K562 (cell line): ENCODE results near the gene NPNT. TPM values are rescaled to one million over a fixed set of nuclear protein-coding genes. Genes with fewer than 3 reads are reported as not detected.

Experiments used
- ATAC-seq: fragments of 200-7000 bp; cut with Tn5 transposase; 3 replicates; pipeline ENCODE4 v1.9.1; 2020; ENCODE audit warnings: moderate library complexity
- BruUV-seq: library from RNA; stranded (reverse); fragments of 400-500 nt; replicated peaks from 2 replicates; lab custom pipeline; 2021; lab: Mats Ljungman, UMichigan
- CTCF ChIA-PET: fragments of 300-600 bp; formaldehyde crosslinking; extraction: SDS; loops from one replicate; lab custom pipeline; 2021; ENCODE audit warnings: low intra/inter-chr PET ratio; lab: Yijun Ruan, JAX
- POLR2A ChIA-PET: fragments of 300-600, 350-650 bp; sonication (Branson Sonifier 250); formaldehyde crosslinking; extraction: SDS; loops from one replicate; lab custom pipeline; 2021; ENCODE audit warnings: antibody characterized with exemption, inconsistent platforms; lab: Yijun Ruan, JAX
- DNase-seq, 4 experiments: peaks; one replicate each; pipeline versions ENCODE4 v3.0.0 to v3.0.0-alpha.2; 2011 to 2018; ENCODE audit warnings: low spot score in 3 of 4, mixed read lengths in 3 of 4; ENCODE audit errors: extremely low read depth in 1 of 4
- FAIRE-seq: peaks from 2 replicates; lab custom pipeline; 2011; peaks lifted over from hg19 to GRCh38; lab: Jason Lieb, UNC
- H2AFZ ChIP-seq: 2 replicates; pipeline ENCODE4 v1.6.0; 2011; ENCODE audit warnings: low read depth, low read length, control low read depth, inconsistent platforms
- H3K27ac ChIP-seq: fragments of 200-600 bp; 3 replicates; pipeline ENCODE4 v1.8.0; 2011; ENCODE audit warnings: low read depth, mild to moderate bottlenecking, control low read depth, inconsistent platforms, low read length, moderate library complexity, mixed read lengths; ENCODE audit errors: extremely low read depth
- H3K27me3 ChIP-seq, 2 experiments: fragments of 300-600 bp in 1 of 2; 2 replicates in 1 of 2; 3 replicates in 1 of 2; pipeline versions ENCODE4 v1.6.0 to v1.8.0; 2011; ENCODE audit warnings: inconsistent platforms in 2 of 2, low read length in 2 of 2, mild to moderate bottlenecking in 1 of 2, mixed read lengths in 1 of 2, moderate library complexity in 1 of 2; ENCODE audit not compliant: control insufficient read depth in 2 of 2, insufficient read depth in 2 of 2
- H3K36me3 ChIP-seq: fragments of 300-600 bp; 3 replicates; pipeline ENCODE4 v1.8.0; 2011; ENCODE audit warnings: mild to moderate bottlenecking, low read length, inconsistent platforms; ENCODE audit not compliant: control insufficient read depth, insufficient read depth
- H3K4me1 ChIP-seq, 2 experiments: fragments of 200-600 bp in 1 of 2; replicated peaks in 1 of 2; 2 replicates in 1 of 2; 3 replicates in 1 of 2; pipeline versions ENCODE4 v1.5.1 to v1.8.0; 2011; ENCODE audit warnings: inconsistent platforms in 2 of 2, low read length in 2 of 2, mild to moderate bottlenecking in 1 of 2, mixed read lengths in 1 of 2, moderate library complexity in 1 of 2; ENCODE audit not compliant: control insufficient read depth in 2 of 2, insufficient read depth in 2 of 2
- H3K4me2 ChIP-seq: 2 replicates; pipeline ENCODE4 v1.6.1; 2011; ENCODE audit warnings: low read length, control low read depth, inconsistent platforms, mixed read lengths; ENCODE audit not compliant: insufficient read depth
- H3K4me3 ChIP-seq: fragments of 200-600 bp; sonication (generic), shearing (Covaris generic); 2 replicates; pipeline ENCODE4 v1.5.1; 2016; ENCODE audit warnings: control low read depth, inconsistent platforms
- H3K79me2 ChIP-seq: fragments of 200-600 bp; 3 replicates; pipeline ENCODE4 v1.8.0; 2011; ENCODE audit warnings: low read length, inconsistent platforms; ENCODE audit not compliant: control insufficient read depth, insufficient read depth
- H3K9ac ChIP-seq, 2 experiments: 2 replicates each; pipeline versions ENCODE4 v1.6.0 to v1.6.1; 2011; ENCODE audit warnings: low read depth in 2 of 2, low read length in 2 of 2, control low read depth in 1 of 2, inconsistent platforms in 1 of 2, mild to moderate bottlenecking in 1 of 2, mixed read lengths in 1 of 2; ENCODE audit not compliant: insufficient read depth in 1 of 2
- H3K9me1 ChIP-seq: one replicate; pipeline ENCODE4 v1.6.0; 2011; ENCODE audit warnings: inconsistent platforms, mild to moderate bottlenecking, low read length, moderate library complexity; ENCODE audit not compliant: control insufficient read depth, insufficient read depth
- H3K9me3 ChIP-seq: replicated peaks from 2 replicates; pipeline ENCODE4 v1.5.1; 2011; ENCODE audit warnings: low read depth, low read length, inconsistent platforms; ENCODE audit not compliant: control insufficient read depth, insufficient read depth
- H4K20me1 ChIP-seq: replicated peaks from 2 replicates; pipeline ENCODE4 v1.6.1; 2011; ENCODE audit warnings: low read length, inconsistent platforms, mixed read lengths; ENCODE audit not compliant: control insufficient read depth, insufficient read depth
- CREM ChIP-seq: IDR thresholded peaks from 2 replicates; pipeline ENCODE4 v1.6.1; 2014; ENCODE audit warnings: antibody characterized with exemption, low read depth
- HES1 ChIP-seq: fragments of 450-650 bp; IDR thresholded peaks from 2 replicates; pipeline ENCODE4 v1.6.1; 2016; ENCODE audit warnings: low read depth, mild to moderate bottlenecking, moderate library complexity
- RFX1 ChIP-seq: fragments of 450-650 bp; IDR thresholded peaks from 2 replicates; pipeline ENCODE4 v1.6.1; 2016; ENCODE audit warnings: mild to moderate bottlenecking, moderate library complexity
- TBP ChIP-seq: optimal IDR thresholded peaks from 2 replicates; pipeline ENCODE3; 2011; ENCODE audit warnings: low read depth, low read length, improper control_type of control experiment
- WGBS: fragments of 100-300 bp; shearing (Covaris generic); methylation state at CpG from one replicate; pipeline ENCODE4 v1.1.6; 2016; ENCODE audit warnings: low coverage, mixed read lengths; ENCODE audit not compliant: insufficient coverage; ENCODE audit errors: missing lambda C conversion rate; 5-methylcytosine and 5-hydroxymethylcytosine counted together
- in situ Hi-C: fragments of 300-500 bp; cut with MboI; formaldehyde crosslinking; loops from 4 replicates; pipeline ENCODE4 v1.15.0; 2018; ENCODE audit warnings: inconsistent platforms, mixed read lengths
- intact Hi-C: fragments of 100-400 bp; cut with micrococcal nuclease; formaldehyde crosslinking; loops from 2 replicates; pipeline ENCODE4 v1.14.2; 2022
- polyA plus RNA-seq, 8 experiments: library from polyadenylated mRNA; depleted of rRNA in 4 of 8; stranded (reverse) in 5 of 8; unstranded in 3 of 8; fragments of >200 nt; fragmentation: Nextera tagmentation in 2 of 8; fragmentation: Illumina TruSeq in 1 of 8; extraction: Ambion mirVana in 2 of 8; extraction: Trizol in 1 of 8; gene quantifications; 2 replicates each; pipeline versions ENCODE4 v1.2.1 to v1.2.3, GENCODE V29; 2011 to 2014; ENCODE audit warnings: inconsistent platforms in 1 of 8, missing spikeins in 1 of 8
- total RNA-seq, 7 experiments: library from RNA; depleted of rRNA in 6 of 7; stranded (reverse); fragments of >200 nt in 6 of 7; fragmentation: Illumina TruSeq in 2 of 7; extraction: Trizol in 2 of 7; gene quantifications; 2 replicates each; pipeline versions ENCODE4 v1.2.1 to v1.2.3, GENCODE V29; 2011 to 2021; ENCODE audit warnings: low replicate concordance in 1 of 7

The NPNT gene
- total and polyA plus RNA-seq, 9 of the 15 experiments (the other 6 are each of a cell fraction or from before 2014, with no cell fraction given) = 0.22 TPM; not detected in 8

GRCh38 chr4:105991726-105992125 lies 96.5 kb downstream of the NPNT start:
- in situ Hi-C loops = no loop called here
- no peaks in the 10 kb centered on the region for H3K36me3 ChIP-seq
- no peaks in the 10 kb centered on the region for H4K20me1 ChIP-seq
- no peak overlapping the region for H2AFZ ChIP-seq
- POLR2A ChIA-PET = no interaction called here
- H3K9me3 ChIP-seq = no peaks in the 10 kb centered on the region
- peak; percentile 53; the same call in 2 of the 3 replicates for ATAC-seq
- CTCF ChIA-PET = no interaction called here
- H3K27me3 ChIP-seq = no peaks in the 10 kb centered on the region; a peak in 1 of 5 replicates
- H3K4me1 ChIP-seq = peaks cover 1 to 3% of the 10 kb centered on the region in 2 experiments; a peak in 3 of 5 replicates
- TF ChIP-seq HES1 (no peak), RFX1 (peak; percentile 44; the same call in 1 of the 2 replicates)
- no peak overlapping the region for H3K27ac ChIP-seq
- H3K4me2 ChIP-seq = no peak overlapping the region
- H3K4me3 ChIP-seq = no peak overlapping the region
- WGBS = 8% methylated on average over 8 of the region's 8 CpGs
- H3K9me1 ChIP-seq = no peaks in the 10 kb centered on the region
- intact Hi-C loops = no loop called here
- no peaks in the 10 kb centered on the region for H3K79me2 ChIP-seq
- H3K9ac ChIP-seq = no peak overlapping the region
- DNase-seq = no peak
- no TSS peak for BruUV-seq
- FAIRE-seq = no peak

DNA sequence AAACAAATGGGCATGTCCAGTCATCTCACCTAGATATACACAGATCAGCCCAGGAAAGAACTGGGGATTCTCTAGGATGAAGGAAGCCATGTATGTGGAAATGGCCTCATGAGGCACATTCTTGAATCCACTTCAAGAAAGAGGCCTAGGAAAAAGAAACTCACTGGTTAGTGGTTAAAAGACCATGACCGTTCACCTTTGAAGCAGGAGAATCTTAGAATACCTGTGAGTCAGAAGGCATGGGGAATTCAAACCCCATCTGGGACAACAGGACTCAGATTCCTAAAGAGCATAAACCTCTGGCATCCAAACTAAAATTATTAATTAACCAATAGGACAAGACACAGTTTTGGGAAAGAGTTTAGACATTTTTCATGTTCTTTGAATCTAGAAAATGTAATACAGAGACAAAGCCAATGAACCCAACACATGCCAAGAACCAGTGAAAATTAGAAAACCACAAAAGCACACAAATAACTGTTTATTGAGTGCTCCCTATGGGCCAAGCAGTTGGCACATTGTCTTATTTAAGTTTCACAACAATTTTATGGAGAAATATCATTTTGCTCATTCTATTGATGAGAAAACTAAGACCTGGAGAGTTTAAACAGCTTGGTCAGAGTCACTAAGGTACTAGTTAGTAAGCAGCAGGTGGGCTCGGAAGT lies 97.5 kb downstream of the NPNT start:
- CTCF ChIA-PET = no interaction called here
- DNase-seq = no peak
- H3K27me3 ChIP-seq = no peaks in the 10 kb centered on the region; a peak in 1 of 5 replicates
- H4K20me1 ChIP-seq = no peaks in the 10 kb centered on the region
- H3K4me2 ChIP-seq = no peak overlapping the region
- H2AFZ ChIP-seq = no peak overlapping the region
- TF ChIP-seq TBP = no peak
- TF ChIP-seq CREM = no peak
- H3K9ac ChIP-seq = no peak overlapping the region
- POLR2A ChIA-PET = no interaction called here
- H3K4me1 ChIP-seq = peaks cover 3 to 8% of the 10 kb centered on the region in 2 experiments; a peak in 3 of 5 replicates
- no peaks in the 10 kb centered on the region for H3K79me2 ChIP-seq
- H3K4me3 ChIP-seq = no peak overlapping the region
- BruUV-seq = no TSS peak
- in situ Hi-C loops = no loop called here
- H3K27ac ChIP-seq = no peak overlapping the region
- no peaks in the 10 kb centered on the region for H3K9me3 ChIP-seq
- 14% methylated on average over 2 of the region's 2 CpGs for WGBS
- no peak for ATAC-seq
- H3K9me1 ChIP-seq = no peaks in the 10 kb centered on the region
- intact Hi-C loops = no loop called here
- FAIRE-seq = no peak
- no peaks in the 10 kb centered on the region for H3K36me3 ChIP-seq
